ENCODE results near the gene MYO5A. TPM values are rescaled to one million over a fixed set of nuclear protein-coding genes. Genes with fewer than 3 reads are reported as not detected.
A peak's percentile ranks its signal among the peaks of the same experiment; 100 is the strongest.

Gene MYO5A
- total RNA-seq, 2 donors from 2014 or later: 50.6 to 58.4 TPM

DNA sequence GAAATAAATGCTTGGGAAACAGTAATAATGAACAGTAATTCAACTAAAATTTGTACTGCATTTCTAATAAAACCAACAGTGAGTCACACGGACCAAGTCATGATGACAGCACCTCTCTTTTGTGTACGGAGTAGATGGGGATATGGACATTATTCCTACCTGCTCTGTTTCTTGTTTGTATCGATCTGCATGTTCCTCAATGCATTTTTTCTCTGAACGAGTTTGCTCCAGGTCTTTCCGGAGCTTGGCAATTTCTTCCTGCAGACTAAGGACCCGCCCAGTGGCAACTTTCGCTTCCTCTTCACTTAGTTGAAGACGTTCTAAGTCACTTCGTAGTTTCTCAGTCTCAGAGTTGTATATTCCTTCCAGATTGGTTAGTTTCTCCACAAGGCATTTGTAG lies 158.7 kb downstream of the MYO5A start:
- no peak overlapping the region for H3K27ac Mint-ChIP-seq
- no peaks in the 10 kb centered on the region for H3K27me3 Mint-ChIP-seq
- H3K4me3 Mint-ChIP-seq: no peak overlapping the region
- peaks cover 11% of the 10 kb centered on the region for H3K36me3 Mint-ChIP-seq (ENCODE audit: low read depth)
- no peak for ATAC-seq
- H3K4me1 Mint-ChIP-seq: peaks cover 6% of the 10 kb centered on the region
- no peaks in the 10 kb centered on the region for H3K9me3 ChIP-seq (ENCODE audit: control insufficient read depth, low read length, poor library complexity, severe bottlenecking)
- no peak for DNase-seq

DNA sequence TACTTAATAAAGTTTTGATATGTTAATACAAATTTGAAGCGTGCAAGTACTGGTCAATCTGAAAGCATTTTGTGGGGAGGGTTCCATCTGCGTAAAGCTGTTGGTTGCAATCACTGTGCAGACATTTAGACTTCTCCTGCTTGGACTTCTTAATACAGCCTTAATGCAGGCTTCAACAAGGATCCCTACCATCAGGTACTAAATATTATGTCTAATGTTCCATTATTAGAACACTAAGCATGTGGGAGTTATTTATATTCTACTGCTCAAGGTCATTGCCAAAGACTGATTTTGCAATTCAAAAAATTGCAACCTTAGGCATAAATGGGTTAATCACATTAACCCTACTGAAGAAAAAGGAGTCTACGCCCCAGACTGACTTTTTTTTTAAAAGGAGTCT lies 159.2 kb downstream of the MYO5A start:
- Mint-ChIP-seq H3K27me3 (no peaks in the 10 kb centered on the region), H3K4me3 (no peak overlapping the region), H3K36me3 (ENCODE audit: low read depth) (peaks cover 11% of the 10 kb centered on the region), H3K4me1 (peaks cover 6% of the 10 kb centered on the region), H3K27ac (no peak overlapping the region)
- no peaks in the 10 kb centered on the region for H3K9me3 ChIP-seq (ENCODE audit: control insufficient read depth, low read length, poor library complexity, severe bottlenecking)
- ATAC-seq: no peak
- DNase-seq: no peak

DNA sequence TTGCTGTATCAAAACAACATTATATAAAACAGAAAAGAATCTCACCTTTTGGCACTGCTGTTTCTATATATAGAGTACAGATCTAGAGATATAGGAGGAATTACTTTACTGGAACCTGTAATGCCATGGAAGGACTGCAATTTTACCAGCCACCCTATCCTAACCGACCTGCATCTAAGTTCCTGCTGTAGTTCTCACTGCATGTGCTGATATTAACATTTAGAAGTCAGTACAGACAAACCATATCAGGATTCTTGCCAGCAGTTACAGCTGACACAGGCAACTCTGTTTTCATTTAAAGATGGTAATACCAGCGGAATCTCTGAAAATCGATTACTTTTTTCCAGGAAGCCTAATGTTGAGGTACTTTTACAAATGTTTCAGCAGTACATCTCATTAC lies 159.7 kb downstream of the MYO5A start:
- no peaks in the 10 kb centered on the region for H3K9me3 ChIP-seq (ENCODE audit: control insufficient read depth, low read length, poor library complexity, severe bottlenecking)
- peaks cover 6% of the 10 kb centered on the region for H3K4me1 Mint-ChIP-seq
- ATAC-seq: no peak
- H3K36me3 Mint-ChIP-seq (ENCODE audit: low read depth): peaks cover 11% of the 10 kb centered on the region
- H3K27me3 Mint-ChIP-seq: no peaks in the 10 kb centered on the region
- H3K4me3 Mint-ChIP-seq: no peak overlapping the region
- no peak for DNase-seq
- H3K27ac Mint-ChIP-seq: no peak overlapping the region

DNA sequence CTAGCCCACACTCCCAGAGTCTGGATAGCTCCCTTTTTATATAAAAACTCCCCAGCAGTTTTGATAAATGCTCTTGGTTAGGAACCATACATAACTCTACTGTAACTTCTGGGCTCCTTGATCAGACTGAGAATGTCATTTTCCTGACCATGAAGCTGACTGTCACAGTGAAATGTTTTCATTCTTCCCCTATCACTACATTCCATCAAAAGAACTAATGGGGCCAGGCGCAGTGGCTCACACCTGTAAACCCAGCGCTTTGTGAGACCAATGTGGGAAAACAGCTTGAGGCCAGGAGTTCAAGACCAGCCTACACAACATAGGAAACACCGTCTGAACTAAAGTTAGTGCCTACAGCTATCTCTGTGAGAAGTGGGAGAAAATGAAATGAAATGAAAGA lies 160.3 kb downstream of the MYO5A start:
- DNase-seq (no peak), ATAC-seq (no peak)
- Mint-ChIP-seq H3K4me3 (no peak overlapping the region), H3K36me3 (ENCODE audit: low read depth) (peaks cover 13% of the 10 kb centered on the region), H3K4me1 (peaks cover 6% of the 10 kb centered on the region), H3K27ac (no peak overlapping the region), H3K27me3 (no peaks in the 10 kb centered on the region)
- H3K9me3 ChIP-seq (ENCODE audit: control insufficient read depth, low read length, poor library complexity, severe bottlenecking): no peaks in the 10 kb centered on the region

DNA sequence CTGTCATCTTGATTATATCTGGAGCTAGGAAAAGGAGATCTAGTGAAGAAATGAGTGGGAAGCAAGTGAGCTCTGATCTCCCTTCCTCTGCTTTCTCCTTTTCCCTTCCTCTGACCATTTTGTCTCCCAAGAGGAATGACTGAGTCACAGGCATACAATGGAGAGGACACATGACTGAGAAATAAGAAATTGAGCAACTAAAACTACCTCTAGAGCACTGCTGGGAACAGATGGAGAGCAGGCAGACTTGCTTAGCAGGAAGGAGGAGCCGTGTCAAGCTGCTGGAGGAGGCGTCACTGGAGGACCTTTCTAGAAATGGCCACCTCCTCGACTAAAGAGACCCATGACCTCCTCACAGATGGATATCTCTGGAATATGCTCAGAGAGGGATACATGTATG lies 166.2 kb downstream of the MYO5A start:
- peaks cover 23% of the 10 kb centered on the region for H3K36me3 Mint-ChIP-seq (ENCODE audit: low read depth)
- no peak overlapping the region for H3K27ac Mint-ChIP-seq
- DNase-seq (no peak), ATAC-seq (no peak)
- H3K27me3 Mint-ChIP-seq: no peaks in the 10 kb centered on the region
- H3K4me1 Mint-ChIP-seq: peaks cover 11% of the 10 kb centered on the region
- H3K4me3 Mint-ChIP-seq: no peak overlapping the region
- no peaks in the 10 kb centered on the region for H3K9me3 ChIP-seq (ENCODE audit: control insufficient read depth, low read length, poor library complexity, severe bottlenecking)

DNA sequence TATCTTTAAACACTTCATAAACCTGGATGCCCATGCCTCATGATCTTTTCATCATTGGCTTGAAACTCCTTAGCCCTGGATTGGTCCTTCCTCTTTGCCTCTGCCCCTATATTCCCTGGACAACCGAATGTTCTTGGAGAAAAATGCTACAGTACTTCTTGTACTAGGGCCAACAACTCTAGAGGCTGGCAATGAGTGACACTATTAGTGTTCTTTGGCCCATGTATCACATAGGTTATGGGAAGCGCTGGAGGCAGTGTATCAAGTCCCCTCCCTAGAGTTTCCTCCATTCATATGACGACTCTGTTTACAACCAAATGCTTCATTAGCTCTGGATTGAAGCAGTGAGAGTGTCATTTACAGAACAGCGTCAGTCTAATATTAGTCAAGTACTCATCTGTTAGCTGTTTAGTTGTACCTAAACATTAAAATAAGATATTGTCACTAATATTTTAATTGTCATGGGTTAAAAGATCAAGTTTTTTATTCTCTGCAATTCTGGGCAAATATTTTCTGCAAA lies 166.6 kb downstream of the MYO5A start:
- Mint-ChIP-seq H3K4me1 (peaks cover 11% of the 10 kb centered on the region), H3K4me3 (no peak overlapping the region), H3K27me3 (no peaks in the 10 kb centered on the region), H3K27ac (peak overlapping the region; percentile 24), H3K36me3 (ENCODE audit: low read depth) (peaks cover 23% of the 10 kb centered on the region)
- ATAC-seq: no peak
- no peak for DNase-seq
- H3K9me3 ChIP-seq (ENCODE audit: control insufficient read depth, low read length, poor library complexity, severe bottlenecking): no peaks in the 10 kb centered on the region

DNA sequence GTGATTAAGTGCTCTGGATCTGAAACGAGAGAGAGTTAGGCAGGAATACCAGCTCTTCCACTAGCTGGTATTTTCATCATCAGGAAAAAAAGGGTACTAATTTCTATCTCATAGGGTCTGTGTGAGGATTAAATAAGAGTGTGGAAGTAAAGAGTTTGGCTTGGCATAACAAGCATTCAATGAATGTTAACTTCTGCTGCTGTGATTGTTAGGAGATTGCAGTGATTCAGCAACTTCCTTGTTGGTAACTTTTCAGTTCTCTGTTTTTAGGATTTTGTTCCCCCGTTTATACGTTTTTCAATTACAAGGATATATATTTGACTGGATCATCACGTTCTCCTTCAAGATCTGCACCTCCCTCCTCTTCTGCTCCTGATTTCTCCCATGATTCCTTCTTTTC lies 167.2 kb downstream of the MYO5A start:
- ATAC-seq (no peak), DNase-seq (no peak)
- H3K9me3 ChIP-seq (ENCODE audit: control insufficient read depth, low read length, poor library complexity, severe bottlenecking): no peaks in the 10 kb centered on the region
- no peaks in the 10 kb centered on the region for H3K27me3 Mint-ChIP-seq
- H3K27ac Mint-ChIP-seq: no peak overlapping the region
- H3K4me3 Mint-ChIP-seq: no peak overlapping the region
- H3K4me1 Mint-ChIP-seq: peaks cover 11% of the 10 kb centered on the region
- H3K36me3 Mint-ChIP-seq (ENCODE audit: low read depth): peaks cover 23% of the 10 kb centered on the region

DNA sequence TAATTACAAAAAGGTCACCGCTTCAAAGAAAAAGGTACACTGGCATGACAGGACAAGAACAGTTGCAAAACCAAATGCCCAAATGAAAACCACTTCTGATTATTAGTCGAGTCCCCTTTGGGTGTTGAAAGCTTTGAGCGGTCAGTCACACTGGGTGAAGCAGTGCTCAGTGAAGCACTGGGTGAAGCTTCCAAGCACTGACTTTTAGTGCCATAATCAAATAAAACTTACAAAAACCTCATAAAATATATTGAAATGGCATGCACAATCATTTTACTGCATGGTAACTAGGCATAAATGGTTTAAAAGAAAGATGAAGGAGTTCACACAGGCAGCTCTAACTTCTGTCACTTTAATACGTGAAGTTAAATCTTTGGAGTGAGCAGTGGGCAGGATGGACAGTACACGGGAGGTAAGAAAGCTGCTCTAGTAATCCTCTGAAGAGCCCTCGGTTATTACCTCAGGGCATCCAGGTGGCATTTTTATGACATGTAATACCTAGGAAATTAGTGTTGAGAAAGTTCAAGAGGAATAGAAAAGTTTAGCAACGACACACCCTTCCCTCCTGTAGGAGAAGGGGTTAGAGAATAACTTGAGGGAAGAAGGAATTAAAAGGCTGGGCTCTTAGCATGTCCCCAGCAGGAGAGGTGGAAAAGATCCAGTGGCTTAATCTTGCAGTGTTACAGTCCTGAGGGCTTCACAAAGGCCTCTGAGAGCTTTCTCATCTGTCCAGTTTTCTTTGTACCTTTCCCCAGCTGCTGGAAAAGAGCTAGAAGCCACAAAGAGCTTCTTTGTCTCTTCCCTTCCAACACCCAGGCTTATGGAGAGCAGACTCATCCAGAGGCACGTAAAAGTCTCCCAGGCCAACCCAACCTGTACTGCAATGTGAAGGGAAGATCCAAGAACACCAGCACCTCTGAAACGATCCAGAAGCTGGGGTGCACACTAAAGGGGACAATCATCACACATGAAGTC lies 168.2 kb downstream of the MYO5A start:
- no peak for ATAC-seq
- peaks cover 19% of the 10 kb centered on the region for H3K36me3 Mint-ChIP-seq (ENCODE audit: low read depth)
- no peaks in the 10 kb centered on the region for H3K27me3 Mint-ChIP-seq
- H3K27ac Mint-ChIP-seq: no peak overlapping the region
- H3K9me3 ChIP-seq (ENCODE audit: control insufficient read depth, low read length, poor library complexity, severe bottlenecking): no peaks in the 10 kb centered on the region
- no peak overlapping the region for H3K4me3 Mint-ChIP-seq
- peaks cover 8% of the 10 kb centered on the region for H3K4me1 Mint-ChIP-seq
- DNase-seq: no peak

DNA sequence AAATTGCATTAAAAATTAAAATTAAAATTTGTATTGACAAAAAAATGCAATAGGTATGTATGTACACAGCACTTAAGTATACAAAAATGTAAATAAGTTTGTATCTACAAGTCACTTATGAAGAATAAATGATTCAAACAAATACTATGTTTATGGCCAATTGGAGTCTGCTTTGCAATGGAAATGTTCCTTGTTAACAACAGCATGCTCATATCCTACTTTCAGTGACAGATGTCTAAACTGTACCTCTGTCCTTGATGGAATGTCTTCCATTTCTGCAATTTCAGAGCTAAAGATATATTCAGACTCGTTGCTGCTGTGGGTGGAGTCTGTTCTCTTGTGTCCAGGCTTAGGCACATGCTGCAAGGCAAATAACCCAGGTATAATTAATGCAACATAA lies 169.0 kb downstream of the MYO5A start:
- no peak overlapping the region for H3K27ac Mint-ChIP-seq
- H3K4me3 Mint-ChIP-seq: no peak overlapping the region
- no peaks in the 10 kb centered on the region for H3K27me3 Mint-ChIP-seq
- peaks cover 8% of the 10 kb centered on the region for H3K4me1 Mint-ChIP-seq
- no peak for DNase-seq
- ATAC-seq: no peak
- peaks cover 16% of the 10 kb centered on the region for H3K36me3 Mint-ChIP-seq (ENCODE audit: low read depth)
- H3K9me3 ChIP-seq (ENCODE audit: control insufficient read depth, low read length, poor library complexity, severe bottlenecking): no peaks in the 10 kb centered on the region

DNA sequence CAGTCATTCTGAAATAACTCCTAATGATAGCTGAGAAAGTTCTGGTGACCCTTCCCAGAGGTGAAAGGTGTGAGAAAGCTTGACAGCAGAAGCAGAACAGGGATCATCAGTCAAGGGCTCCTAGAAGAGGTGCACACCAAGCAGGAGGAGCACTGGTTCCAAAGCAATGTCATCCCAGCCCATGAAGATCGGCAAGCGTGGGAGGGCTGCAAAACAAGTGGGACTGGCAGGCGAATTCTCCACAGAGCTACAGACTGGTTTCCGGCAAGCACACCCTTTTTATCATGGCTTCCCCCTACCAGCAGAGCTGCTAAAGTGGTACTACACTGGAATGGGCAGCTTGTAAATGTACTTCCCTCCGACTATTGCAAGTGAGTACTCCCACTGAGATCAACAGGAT lies 170.7 kb downstream of the MYO5A start:
- Mint-ChIP-seq H3K27ac (no peak overlapping the region), H3K27me3 (no peaks in the 10 kb centered on the region), H3K4me3 (no peak overlapping the region), H3K36me3 (ENCODE audit: low read depth) (peaks cover 9% of the 10 kb centered on the region), H3K4me1 (peaks cover 7% of the 10 kb centered on the region)
- no peak for DNase-seq
- H3K9me3 ChIP-seq (ENCODE audit: control insufficient read depth, low read length, poor library complexity, severe bottlenecking): no peaks in the 10 kb centered on the region
- ATAC-seq: no peak

DNA sequence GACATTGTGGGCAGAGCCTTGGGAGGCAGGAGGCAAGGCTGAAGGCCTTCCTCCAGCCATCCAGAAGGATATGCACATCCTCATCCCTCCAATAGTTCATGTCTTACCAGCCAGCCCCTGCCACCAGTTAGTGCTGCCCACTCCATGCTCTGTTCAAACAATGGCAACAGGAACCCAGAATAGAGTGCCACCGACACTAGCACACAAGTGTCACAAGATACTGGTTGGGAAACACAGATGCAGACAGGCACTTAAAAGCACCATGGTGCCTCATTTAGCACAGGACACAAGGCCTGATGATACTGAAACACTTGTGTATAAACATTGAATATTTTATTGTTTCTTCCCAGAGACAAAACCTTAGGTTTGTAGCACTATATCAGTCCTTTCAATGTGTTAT lies 176.6 kb downstream of the MYO5A start:
- H3K27me3 Mint-ChIP-seq: no peaks in the 10 kb centered on the region
- no peaks in the 10 kb centered on the region for H3K9me3 ChIP-seq (ENCODE audit: control insufficient read depth, low read length, poor library complexity, severe bottlenecking)
- H3K27ac Mint-ChIP-seq: no peak overlapping the region
- no peak overlapping the region for H3K4me3 Mint-ChIP-seq
- H3K4me1 Mint-ChIP-seq: no peaks in the 10 kb centered on the region
- ATAC-seq (no peak), DNase-seq (no peak)
- H3K36me3 Mint-ChIP-seq (ENCODE audit: low read depth): peaks cover 6% of the 10 kb centered on the region

DNA sequence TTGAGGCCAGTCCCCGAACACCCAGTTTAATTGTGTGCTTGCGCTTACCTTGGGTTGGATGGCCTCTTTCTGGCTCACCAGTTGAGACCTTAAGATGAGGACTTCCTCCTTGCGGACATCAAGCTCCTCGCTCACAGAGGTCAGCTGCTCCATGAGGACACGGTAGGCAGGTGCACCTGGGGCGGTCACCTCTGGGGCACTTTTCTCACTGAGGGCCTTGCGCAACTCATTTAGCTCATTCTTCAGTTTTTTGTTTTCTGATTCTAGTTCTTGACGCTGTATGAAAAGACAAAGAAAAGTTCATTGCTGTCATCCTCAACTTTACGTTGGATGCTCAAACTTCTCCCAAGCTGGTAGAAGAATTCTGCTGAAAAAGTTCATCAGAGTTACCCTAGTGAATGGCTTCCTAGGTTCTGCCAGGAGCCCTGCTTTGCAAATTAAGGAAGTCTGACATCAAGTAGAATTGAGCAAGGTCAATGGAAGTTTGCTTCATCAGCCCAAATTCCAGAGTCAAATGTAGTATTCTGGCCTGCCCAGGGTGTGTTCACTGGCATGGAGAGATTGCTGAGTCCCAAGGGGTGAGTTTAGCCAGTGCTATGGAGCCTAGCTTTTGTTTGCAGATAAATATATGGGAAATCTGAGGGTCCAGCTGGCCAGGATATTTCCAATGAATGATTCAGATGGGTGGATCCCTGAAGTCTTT lies 177.3 kb downstream of the MYO5A start:
- H3K4me3 Mint-ChIP-seq: no peak overlapping the region
- peaks cover 6% of the 10 kb centered on the region for H3K36me3 Mint-ChIP-seq (ENCODE audit: low read depth)
- DNase-seq: no peak
- no peaks in the 10 kb centered on the region for H3K9me3 ChIP-seq (ENCODE audit: control insufficient read depth, low read length, poor library complexity, severe bottlenecking)
- H3K27ac Mint-ChIP-seq: no peak overlapping the region
- no peaks in the 10 kb centered on the region for H3K27me3 Mint-ChIP-seq
- no peaks in the 10 kb centered on the region for H3K4me1 Mint-ChIP-seq
- ATAC-seq: no peak

DNA sequence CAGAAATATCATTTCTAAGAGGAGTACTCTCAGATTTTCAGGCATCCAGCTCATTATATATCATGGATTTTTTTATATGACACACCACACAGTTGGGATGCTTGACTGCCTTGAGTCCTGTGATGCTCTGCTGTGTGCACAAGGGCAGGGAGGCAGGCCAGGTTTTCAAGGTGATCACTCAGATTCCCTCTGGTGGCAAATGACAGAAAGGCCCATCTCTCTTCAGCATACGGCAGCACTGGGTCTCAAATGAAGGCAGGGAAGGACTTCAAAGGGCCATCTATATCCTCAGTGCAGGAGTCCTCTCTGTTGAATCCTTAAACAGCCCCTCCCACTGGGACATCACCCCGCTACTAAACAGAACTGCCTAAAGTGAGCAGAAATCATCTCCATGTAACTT lies 178.3 kb downstream of the MYO5A start:
- Mint-ChIP-seq H3K27me3 (no peaks in the 10 kb centered on the region), H3K36me3 (ENCODE audit: low read depth) (peaks cover 6% of the 10 kb centered on the region), H3K27ac (no peak overlapping the region), H3K4me1 (no peaks in the 10 kb centered on the region), H3K4me3 (no peak overlapping the region)
- H3K9me3 ChIP-seq (ENCODE audit: control insufficient read depth, low read length, poor library complexity, severe bottlenecking): no peaks in the 10 kb centered on the region
- no peak for ATAC-seq
- DNase-seq: no peak
